GM18867 (cell line): ENCODE measurements around the gene RNF213.

Experiments
- ATAC-seq: cut with Tn5 transposase; IDR thresholded peaks from one replicate; pipeline ENCODE4 v1.9.1; 2021; ENCODE audit warnings: mild to moderate bottlenecking, moderate library complexity; ENCODE audit not compliant: unreplicated experiment

The RNF213 gene

GRCh38 chr17:80428796-80429195 is 168.1 kb downstream of the RNF213 start:
- ATAC-seq: no peak

- no peak for ATAC-seq
Observed at GRCh38 chr17:80429356-80430275, 169.0 kb downstream of the RNF213 start.

GRCh38 chr17:80430446-80431245 is 170.0 kb downstream of the RNF213 start:
- ATAC-seq: no peak

GRCh38 chr17:80431246-80432195 is 170.9 kb downstream of the RNF213 start:
- no peak for ATAC-seq

- no peak for ATAC-seq
Observed at GRCh38 chr17:80432350-80432955, 171.8 kb downstream of the RNF213 start.

GRCh38 chr17:80432961-80433550 is 172.4 kb downstream of the RNF213 start:
- no peak for ATAC-seq

GRCh38 chr17:80433916-80434666 is 173.4 kb downstream of the RNF213 start:
- no peak for ATAC-seq

GRCh38 chr17:80437532-80437931 is 176.9 kb downstream of the RNF213 start:
- no peak for ATAC-seq

- no peak for ATAC-seq
Observed at GRCh38 chr17:80438806-80439205, 178.2 kb downstream of the RNF213 start.

- ATAC-seq: no peak
Observed at GRCh38 chr17:80439499-80439898, 178.8 kb downstream of the RNF213 start.

- ATAC-seq: no peak
Observed at GRCh38 chr17:80441133-80441578, 180.5 kb downstream of the RNF213 start.

GRCh38 chr17:80441598-80442322 is 181.1 kb downstream of the RNF213 start:
- no peak for ATAC-seq

- ATAC-seq: no peak
Observed at GRCh38 chr17:80442323-80442659, 181.6 kb downstream of the RNF213 start.

GRCh38 chr17:80442764-80443163 is 182.1 kb downstream of the RNF213 start:
- no peak for ATAC-seq

- no peak for ATAC-seq
Observed at GRCh38 chr17:80443498-80443897, 182.8 kb downstream of the RNF213 start.

- ATAC-seq: no peak
Observed at GRCh38 chr17:80443916-80444643, 183.4 kb downstream of the RNF213 start.

- ATAC-seq: no peak
Observed at GRCh38 chr17:80444644-80444979, 184.0 kb downstream of the RNF213 start.
